GM19468 (cell line): ENCODE measurements around the gene MAST2.

Experiments used
- ATAC-seq: cut with Tn5 transposase; IDR thresholded peaks from one replicate; pipeline ENCODE4 v1.9.1; 2021; ENCODE audit warnings: mild to moderate bottlenecking, moderate library complexity, moderate number of reproducible peaks; ENCODE audit not compliant: unreplicated experiment; ENCODE audit errors: extremely low read depth

MAST2 gene

DNA sequence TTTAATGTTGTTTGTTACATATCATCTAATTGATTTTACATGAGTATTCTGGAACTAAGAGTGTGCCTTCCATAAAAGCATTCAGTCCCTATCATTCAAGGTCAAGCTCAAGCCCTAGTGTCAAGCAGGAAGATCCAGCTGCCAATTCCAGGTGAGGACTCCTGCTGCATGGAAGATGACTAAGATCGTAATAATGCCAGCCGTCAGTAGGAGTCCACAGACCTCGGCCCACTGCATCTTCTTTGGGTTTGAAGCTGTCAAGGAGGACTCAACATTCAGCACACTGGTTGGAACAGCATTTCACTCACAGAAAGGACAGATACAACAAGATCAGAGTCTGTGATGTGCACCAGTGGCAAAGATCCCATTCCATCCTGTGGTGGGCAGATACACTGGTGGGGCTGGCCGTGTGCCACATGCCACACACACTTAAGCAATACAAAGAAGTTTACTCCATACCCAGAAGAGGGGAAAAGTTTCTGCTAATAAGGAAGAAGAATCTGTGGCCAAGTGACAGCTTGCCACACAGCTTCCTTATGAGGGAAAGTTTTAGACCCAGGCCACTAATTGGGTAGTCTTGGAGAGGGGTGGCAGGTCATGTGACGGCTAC, 168.6 kb downstream of the MAST2 start:
- no peak for ATAC-seq

DNA sequence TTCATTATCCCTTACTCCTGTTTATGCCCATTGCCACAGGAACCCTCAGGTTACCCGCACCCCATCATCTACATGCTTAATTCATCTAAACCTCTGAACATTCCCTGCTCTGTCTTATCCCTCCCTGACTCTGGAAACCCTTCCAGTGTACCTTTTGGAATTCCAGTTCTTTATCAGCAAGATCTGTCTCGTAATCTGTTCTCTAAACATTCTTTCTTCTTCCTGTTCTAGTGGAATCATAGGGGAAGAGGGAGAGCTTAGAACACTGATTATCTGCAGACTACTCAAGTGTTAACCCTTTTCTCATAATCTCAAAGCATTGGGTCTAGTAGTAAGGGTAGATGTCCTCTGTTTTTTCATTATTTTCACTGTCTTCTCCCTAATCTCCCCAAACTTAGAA, 169.2 kb downstream of the MAST2 start:
- ATAC-seq = no peak

DNA sequence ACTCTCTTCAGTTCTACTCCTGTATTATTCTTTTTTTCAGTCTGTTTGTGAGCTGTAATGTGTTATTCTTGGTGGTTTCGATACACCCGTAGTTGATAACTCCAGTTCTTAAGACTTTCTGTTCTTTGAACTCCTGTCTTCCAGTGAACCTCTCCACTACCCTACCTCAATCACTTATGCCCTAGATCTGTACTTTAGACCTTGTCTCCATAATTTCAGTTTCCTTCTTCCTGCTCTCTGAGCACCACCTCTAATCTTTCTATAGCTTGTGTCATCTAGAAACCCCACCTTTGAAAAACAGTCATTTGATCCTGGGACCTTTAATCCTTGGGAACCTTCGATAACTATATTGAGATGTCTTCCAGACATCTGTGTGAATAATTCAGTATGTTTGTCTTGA, 169.7 kb downstream of the MAST2 start:
- no peak for ATAC-seq

DNA sequence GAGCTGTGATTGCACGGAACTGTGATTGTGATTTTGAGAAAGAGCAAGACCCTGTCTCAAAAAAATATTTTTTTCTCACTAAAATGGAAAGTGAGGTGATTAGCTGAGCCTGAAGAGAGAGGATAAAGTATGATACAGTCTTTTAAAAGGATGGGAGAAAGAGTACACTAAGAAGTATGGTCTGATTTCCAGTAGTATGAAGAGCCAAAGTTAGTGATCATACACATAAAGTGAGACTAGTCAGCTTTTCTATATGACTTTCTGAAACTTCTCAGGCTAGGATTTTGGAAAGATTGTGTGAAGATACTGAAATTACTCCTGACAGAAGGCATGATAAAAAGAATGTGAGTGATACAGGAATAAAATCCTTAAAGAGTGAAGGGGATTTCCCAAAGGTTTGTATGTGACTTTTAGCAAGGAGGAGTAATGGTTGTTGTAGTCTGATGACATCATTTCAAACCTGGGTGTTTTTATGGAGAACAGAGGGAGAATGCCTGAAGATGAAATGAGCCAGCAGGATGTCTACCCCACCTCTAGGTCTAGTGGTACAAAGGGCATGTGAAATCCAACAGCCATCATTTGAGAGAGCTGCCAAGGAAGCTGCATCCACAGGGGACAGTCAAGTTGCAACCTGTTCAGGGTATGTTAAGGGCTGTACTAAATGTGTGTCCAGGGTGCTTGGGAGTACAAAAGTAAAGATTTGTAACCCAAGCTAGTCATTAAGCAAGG, 171.3 kb downstream of the MAST2 start:
- no peak for ATAC-seq

DNA sequence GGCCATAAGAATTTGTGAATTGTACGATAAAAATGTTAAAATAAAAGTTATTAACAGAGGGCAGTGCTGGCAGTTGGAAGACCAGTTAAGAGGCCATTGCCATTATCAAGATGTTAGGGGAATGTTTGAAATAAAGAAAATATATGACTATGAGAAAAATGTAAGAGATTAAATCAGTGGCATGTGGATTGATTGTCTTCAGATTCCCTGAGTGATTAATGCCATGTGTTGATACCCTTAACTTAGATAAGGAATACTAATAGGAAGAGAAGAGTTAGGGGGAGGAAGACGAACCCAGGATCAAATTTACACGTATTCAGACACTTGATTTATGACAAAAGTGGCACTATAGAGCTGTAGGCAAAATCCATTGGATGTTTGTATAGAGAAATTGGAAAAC, 173.2 kb downstream of the MAST2 start:
- no peak for ATAC-seq

DNA sequence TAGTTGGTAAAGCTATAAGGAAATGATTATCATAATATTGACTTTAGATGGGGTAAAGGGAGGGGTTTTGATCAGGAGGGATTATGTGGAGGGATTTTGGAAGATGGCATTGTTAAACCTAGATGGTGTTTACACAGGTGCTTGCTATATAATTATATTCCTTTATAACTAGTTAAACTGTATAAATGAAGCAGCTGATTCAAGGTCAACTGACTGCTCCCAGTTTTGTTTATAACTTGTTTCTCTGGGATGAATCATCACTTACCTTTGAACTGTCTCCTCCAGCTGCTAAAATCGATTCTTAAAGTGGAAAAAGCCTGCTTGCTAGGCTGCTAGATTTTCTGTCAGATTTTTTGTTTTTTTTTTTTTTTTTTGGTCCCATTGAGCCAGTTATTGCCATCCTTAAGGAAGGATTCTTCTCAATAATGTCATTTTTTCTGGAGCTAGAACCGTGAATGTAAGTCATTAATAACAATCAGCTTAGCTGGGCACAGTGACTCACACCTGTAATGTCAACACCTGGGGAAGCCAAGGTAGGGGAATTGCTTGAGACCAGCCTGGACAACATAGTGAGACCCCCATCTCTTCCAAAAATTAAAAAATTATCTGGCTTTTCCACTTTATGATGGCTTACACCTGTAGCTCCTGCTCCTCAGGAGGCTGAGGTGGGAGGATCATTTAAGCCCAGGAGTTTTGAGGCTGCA, 175.8 kb downstream of the MAST2 start:
- no peak for ATAC-seq

DNA sequence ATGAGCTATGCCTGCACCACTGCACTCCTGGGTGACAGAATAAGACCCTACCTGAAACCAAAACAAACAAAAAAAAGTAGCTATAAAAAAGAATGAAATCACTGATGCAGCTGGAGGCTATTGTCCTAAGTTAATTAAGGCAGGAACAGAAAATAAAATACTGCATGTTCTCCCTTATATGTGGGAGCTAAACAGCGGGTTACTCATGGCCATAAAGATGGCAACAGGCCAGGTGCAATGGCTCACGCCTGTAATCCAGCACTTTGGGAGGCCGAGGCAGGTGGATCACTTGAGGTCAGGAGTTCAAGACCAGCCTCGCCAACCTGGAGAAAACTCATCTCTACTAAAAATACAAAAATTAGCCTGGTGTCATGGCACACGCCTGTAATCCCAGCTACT, 176.4 kb downstream of the MAST2 start:
- ATAC-seq = no peak

DNA sequence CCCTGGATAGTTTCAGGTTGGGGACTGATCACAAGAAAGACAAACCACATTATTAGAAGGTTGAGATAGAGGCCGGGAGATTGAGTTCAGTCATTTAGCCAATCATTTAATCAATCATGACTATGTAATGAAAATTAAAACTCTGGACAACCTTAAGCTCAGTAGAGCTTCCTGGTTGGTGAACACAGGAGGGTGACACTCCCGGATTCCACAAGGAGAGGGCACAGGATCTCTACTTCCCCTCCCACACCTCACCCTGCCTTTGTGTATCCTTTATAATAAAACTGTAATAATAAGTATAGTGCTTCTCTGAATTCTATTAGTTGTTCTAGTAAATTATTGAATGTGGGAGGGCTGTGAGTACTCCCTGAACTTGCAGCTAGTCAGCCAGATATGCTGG, 178.9 kb downstream of the MAST2 start:
- ATAC-seq = no peak

DNA sequence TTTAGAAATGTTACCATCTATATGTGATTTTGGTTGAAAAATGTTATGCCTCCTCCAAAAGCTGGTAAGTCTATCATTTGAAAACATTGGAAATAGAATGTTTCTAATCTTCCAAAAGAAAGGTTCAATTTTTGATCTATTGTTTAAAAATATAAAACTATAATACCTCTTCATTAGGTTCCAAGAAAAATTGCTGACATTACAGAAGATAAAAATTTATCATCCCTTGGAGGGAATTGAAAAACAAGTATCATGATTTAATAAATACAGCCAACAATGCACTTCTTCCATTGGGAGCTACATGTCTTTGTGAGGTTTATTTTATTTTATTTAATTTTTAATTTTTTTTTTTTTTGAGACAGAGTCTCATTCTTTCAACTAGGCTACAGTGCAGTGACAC, 180.6 kb downstream of the MAST2 start:
- no peak for ATAC-seq

DNA sequence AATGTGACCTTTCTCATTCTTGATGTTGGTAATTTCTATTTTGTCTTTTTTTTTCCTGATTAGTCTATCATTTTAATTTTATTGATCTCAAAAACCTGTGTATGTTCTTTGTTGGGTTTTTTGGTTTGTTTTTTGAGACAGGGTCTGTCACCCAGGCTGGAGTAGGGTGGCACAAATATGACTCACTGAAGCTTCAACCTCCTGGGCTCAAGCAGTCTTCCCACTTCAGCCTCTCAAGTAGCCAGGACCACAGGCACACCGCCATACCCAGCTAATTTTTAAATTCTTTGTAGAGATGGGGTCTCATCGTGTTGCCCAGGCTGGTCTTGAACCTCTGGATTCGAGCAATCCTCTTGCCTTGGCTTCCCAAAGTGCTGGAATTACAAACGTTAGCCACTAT, 183.8 kb downstream of the MAST2 start:
- ATAC-seq = no peak

DNA sequence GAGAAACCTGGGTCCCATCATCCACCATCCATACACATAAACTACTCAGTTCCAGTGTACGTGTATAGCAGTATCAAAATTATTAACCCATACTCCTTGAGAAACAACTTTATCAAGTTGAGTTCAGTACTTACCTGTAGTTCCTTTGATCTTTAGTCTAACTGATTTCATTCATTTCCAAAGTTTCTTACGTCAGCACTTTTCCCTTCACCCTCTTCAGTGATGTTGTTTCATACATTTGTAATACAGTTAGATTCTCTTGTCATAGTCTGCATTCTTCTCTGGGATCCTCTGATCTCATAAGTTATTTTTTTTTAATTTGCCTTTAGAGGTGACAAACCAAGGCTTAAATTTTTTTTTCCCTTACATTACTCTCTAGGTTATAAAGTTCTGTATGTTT, 185.8 kb downstream of the MAST2 start:
- ATAC-seq = no peak

DNA sequence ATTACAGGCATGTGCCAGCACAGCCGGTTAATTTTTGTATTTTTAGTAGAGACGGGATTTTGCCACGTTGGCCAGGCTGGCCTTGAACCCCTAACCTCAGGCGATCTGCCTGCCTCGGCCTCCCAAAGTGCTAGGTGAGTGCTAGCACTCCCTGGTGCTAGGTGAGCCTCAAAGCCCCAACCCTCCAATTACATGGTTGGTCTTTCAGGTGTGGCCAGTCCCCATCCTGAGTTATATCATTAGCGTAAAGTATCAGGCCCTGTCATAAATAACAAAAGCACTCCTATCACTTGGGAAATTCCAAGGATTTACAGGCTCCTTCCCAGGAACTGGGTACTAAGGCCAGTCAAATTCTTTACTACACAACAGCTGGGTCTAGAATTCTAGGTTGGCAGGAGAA, 191.0 kb downstream of the MAST2 start:
- no peak for ATAC-seq

DNA sequence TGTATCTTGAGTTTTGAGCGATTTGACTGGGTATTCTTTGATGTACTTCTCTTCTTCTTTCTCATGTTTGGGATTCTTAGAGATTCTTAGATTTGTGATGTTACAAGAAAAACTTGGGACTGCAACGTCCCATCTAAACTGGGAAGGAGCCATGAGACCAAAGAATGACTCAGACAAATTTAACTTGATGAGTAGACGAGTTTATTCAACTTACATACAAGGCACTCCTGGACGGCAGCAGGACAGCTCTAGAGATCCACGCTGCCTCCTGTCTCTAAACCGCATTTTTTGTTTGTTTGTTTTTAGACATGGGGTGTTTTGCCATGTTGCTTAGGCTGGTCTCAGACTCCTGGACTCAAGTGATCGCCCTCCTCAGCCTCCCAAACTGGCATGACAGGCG, 191.9 kb downstream of the MAST2 start:
- ATAC-seq = no peak

DNA sequence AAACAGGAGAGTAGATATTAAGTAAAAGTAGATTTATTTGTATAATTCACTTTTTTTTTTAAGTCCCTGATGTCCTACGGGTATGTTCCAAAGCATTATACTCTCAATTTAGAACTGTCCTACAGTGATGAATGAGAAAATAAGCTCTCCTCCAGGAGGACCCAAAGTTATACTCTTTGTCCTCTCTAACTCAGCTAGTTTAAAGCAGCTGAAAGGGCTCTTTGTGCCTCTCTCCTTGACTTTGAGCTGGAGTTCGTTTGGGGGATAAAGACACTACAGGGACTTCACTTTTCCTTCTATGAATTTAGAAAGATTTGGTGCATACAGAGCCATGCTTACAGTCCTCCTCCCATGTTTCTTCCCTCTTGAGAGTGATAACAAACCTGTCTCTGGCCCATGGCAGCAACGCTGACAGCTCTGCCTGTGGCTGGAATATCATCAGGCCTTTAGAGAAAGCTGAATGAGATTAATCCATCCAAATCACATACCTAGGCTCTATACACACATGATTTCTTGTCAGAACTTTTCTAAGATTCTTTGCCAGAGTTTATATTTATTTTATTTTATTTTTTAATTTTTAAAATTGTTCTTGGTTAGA, 194.7 kb downstream of the MAST2 start:
- no peak for ATAC-seq

DNA sequence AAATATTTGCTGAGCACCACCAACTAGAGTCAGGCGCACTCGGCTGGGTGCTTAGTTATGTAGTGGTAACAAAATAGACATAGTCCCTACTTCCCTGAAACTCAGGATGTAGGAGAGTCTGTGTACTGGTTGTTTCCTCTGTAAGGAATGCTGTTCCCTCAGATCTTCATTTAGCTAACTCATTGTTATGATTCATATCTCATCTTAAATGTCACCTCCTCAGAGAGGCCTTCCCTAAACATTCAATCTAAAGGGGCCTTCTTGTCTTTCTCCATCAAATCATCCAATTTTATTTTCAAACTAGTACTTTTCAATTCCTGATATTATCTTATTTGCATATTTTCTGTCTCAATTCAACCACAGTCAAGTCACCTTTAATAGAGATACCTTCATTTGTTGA, 196.1 kb downstream of the MAST2 start:
- ATAC-seq = no peak

DNA sequence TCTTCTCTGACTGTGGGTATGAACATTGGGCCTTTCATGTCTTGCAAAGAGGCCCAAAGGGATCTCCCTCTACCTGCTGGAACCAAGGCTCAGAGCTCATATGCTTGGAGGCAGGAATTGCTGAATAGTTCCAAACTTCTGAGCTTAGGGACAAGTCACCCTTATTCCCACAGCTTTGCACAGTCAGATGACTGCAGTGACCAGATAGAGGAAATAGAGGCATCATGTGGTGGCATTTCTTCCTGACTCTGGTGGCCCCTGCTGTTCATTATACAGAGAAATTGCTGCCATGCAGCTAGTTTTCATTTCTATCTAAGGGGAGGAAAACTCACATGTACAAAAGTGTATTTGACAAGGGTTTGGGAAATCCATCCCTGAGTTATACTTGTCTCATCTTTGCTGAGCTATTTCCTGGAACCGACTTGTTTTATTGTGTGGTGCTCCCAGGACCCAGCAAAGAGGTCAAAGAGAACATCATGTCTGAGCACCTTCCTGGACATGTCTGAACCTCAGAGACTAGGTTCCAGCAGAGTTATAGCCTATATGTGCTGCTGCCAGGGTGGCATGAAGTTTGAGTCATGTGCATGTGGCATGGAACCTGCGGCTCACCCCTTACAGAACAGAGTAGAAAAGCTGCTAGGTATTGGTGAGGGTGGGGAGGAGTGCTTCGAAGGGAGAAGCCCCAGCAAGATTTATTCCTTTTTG, 197.8 kb downstream of the MAST2 start:
- ATAC-seq = no peak

DNA sequence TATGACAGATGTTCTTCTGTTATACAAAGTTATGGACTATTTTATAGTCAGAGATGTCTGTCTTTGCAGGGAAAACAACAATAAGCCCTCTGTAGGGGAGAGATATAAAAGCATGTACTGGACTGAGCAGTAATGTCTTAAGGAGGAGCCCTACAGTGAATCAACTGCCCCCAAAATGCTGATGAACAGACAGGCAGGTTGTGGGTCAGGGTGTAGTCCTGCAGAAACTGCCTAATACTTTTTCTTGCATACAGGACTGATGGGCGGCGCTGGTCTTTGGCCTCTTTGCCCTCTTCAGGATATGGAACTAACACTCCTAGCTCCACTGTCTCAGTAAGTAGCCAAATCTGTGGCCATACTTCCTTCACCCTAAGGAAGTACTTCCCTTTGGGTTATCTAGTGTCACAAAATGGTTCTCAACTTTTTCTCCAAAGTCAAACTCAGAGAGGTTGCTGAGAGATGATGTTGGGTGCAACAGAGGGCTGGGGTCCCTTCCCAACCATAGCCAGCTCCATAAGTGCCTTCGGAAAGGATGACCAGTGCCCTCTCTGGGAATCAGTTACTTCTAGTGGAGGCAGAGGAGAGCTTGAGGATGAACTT, 199.2 kb downstream of the MAST2 start:
- ATAC-seq = no peak

DNA sequence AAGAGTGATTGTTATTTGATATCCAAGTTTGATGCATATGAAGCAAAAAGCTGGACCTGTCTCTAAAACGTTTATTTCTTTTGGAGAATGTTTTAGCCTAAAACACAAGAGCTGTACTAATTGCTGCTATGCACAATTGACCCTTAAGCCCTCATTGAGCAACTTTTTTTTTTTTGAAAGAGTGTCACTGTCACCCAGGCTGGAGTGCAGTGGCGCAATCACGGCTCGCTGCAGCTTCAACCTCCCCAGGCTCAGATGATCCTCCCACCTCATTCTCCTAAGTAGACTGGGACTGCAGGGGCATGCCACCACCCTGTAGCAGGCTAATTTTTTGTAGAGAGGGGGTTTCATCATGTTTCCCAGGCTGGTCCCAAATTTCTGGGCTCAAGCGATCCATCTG, 199.9 kb downstream of the MAST2 start:
- ATAC-seq = no peak

DNA sequence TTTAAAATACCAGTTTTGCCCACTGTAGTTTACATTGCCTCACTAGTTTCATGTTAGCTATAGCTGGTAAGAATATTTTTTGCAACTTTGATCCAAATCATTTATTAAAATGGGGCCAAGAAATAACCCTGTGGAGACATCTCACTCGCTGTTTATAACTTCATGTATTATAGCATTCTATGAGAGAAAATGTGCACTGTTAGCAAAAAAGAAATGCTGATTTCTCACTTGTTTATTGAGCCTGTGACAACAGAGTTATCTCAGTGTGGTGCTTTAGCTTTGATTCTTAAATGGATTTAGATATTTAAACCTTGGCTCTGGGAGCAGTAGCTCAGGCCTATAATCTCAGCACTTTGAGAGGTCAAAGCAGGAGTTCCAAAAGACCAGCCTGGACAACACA, 201.1 kb downstream of the MAST2 start:
- no peak for ATAC-seq

DNA sequence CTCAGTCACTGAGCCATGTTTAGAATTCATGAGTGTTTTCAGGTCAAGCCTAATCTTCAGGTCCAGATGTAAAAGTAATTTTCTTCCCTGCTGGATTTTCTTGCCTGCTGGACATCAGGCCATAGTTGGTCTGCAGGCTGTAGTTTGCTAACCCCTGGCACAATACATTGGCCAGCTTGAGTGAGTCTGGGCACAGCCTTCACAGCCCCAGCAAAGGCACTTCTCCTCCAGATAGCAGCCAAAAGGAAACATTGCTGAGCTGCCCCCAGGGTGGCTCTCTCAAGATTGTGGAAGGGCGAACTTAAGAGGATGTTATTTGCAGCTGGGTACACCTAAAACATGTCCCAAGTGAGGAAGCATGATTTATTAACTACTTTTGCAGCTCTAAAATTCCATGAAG, 202.2 kb downstream of the MAST2 start:
- no peak for ATAC-seq
